Right atrium auricular region (tissue), 2 donors: ENCODE data around the gene PBRM1. TPM values are rescaled to one million over a fixed set of nuclear protein-coding genes. Genes with fewer than 3 reads are reported as not detected.

ENCODE experiments used
- DNase-seq: peaks from one replicate; pipeline ENCODE4 v3.0.0-alpha.2; 2019; ENCODE audit warnings: low spot score
- H3K27ac ChIP-seq, 2 donors: fragments of 200-600 bp; sonication (generic); 1 replicate in 1 of 2; 2 replicates in 1 of 2; pipeline ENCODE4 v1.5.1; 2016 to 2019
- H3K27me3 ChIP-seq, 2 donors: fragments of 200-600 bp; sonication (generic); one replicate each; pipeline versions ENCODE4 v1.5.1 to v1.6.0; 2017 to 2019
- H3K36me3 ChIP-seq: fragments of 200-600 bp; sonication (generic); one replicate; pipeline ENCODE4 v1.5.1; 2016
- H3K4me1 ChIP-seq, 2 donors: fragments of 200-600 bp; sonication (generic); one replicate each; pipeline versions ENCODE4 v1.5.1 to v1.6.0; 2017 to 2019
- H3K4me3 ChIP-seq, 2 donors: fragments of 200-600 bp; sonication (generic); 1 replicate in 1 of 2; 2 replicates in 1 of 2; pipeline ENCODE4 v1.5.1; 2017 to 2019; ENCODE audit warnings: mild to moderate bottlenecking in 1 of 2, moderate library complexity in 1 of 2
- H3K9me3 ChIP-seq, 2 donors: fragments of 200-600 bp; sonication (generic); one replicate each; pipeline ENCODE4 v1.5.1; 2019
- total RNA-seq, 2 donors: library from RNA; depleted of rRNA; stranded (reverse); fragments of >200 nt; gene quantifications; one replicate each; pipeline ENCODE4 v1.1.0, GENCODE V29; 2016
- TF ChIP-seq, protein P1 (sequence below), 2 donors: fragments of 200-600 bp; sonication (generic); IDR thresholded peaks; one replicate each; pipeline ENCODE4 v1.5.1; 2019; ENCODE audit warnings: antibody characterized with exemption in 2 of 2

The PBRM1 gene
- total RNA-seq, 2 donors from 2014 or later = 39.8 to 40.6 TPM

DNA sequence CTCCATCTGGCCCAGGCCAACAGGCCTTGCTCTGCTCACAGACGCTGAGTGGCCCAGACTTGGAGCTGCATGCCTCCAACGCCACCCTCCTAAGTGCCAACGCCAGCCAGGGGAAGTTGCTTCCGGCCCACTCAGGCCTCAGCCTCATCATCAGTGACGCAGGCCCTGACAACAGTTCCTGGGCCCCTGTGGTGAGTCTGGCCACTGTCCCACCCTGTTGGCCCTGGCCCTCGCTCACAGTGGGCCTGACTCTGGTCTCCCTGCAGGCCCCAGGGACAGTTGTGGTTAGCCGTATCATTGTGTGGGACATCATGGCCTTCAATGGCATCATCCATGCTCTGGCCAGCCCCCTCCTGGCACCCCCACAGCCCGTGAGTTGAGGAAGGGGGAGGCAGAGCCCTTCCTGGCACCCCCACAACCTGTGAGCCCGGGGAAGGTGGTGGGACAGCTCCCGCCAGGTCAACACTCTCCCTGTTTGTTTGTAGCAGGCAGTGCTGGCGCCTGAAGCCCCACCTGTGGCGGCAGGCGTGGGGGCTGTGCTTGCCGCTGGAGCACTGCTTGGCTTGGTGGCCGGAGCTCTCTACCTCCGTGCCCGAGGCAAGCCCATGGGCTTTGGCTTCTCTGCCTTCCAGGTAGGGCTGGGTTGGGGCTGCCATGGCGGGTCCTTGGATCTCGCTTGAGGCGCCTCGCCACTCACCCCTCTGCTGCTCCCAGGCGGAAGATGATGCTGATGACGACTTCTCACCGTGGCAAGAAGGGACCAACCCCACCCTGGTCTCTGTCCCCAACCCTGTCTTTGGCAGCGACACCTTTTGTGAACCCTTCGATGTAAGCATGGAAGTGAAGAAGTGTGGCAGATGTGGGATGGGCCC is 162.1 kb downstream of the PBRM1 start:
- Histone ChIP-seq H3K4me1 (peaks cover 0 to 44% of the 10 kb centered on the region in 2 donors), H3K9me3 (no peaks in the 10 kb centered on the region), H3K27ac (peak overlapping the region; percentile 74 to 83), H3K36me3 (peaks cover 43% of the 10 kb centered on the region), H3K27me3 (no peaks in the 10 kb centered on the region), H3K4me3 (no peak overlapping the region)
- TF ChIP-seq, protein P1, sequence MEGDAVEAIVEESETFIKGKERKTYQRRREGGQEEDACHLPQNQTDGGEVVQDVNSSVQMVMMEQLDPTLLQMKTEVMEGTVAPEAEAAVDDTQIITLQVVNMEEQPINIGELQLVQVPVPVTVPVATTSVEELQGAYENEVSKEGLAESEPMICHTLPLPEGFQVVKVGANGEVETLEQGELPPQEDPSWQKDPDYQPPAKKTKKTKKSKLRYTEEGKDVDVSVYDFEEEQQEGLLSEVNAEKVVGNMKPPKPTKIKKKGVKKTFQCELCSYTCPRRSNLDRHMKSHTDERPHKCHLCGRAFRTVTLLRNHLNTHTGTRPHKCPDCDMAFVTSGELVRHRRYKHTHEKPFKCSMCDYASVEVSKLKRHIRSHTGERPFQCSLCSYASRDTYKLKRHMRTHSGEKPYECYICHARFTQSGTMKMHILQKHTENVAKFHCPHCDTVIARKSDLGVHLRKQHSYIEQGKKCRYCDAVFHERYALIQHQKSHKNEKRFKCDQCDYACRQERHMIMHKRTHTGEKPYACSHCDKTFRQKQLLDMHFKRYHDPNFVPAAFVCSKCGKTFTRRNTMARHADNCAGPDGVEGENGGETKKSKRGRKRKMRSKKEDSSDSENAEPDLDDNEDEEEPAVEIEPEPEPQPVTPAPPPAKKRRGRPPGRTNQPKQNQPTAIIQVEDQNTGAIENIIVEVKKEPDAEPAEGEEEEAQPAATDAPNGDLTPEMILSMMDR (IDR thresholded peaks at IDR 0.05) = no peak
- DNase-seq = no peak

DNA sequence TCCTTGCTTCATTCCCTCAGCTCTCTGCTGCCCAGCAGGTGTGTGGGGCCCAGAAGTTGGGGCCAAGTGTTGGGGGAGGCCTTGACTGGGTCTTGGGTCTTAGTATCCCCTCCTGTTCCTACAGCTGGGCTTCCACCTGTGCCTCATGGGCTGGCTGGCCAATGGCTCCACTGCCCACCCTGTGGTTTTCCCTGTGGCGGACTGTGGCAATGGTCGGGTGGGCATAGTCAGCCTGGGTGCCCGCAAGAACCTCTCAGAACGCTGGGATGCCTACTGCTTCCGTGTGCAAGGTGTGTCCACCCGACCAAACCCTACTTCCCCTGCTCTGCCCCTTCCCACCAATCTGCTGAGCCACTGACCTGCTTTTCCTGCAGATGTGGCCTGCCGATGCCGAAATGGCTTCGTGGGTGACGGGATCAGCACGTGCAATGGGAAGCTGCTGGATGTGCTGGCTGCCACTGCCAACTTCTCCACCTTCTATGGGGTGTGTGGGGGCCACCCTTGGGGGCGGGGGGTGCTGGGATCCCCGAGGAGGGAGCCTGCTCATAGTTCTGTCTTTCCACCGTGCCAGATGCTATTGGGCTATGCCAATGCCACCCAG is 163.0 kb downstream of the PBRM1 start:
- TF ChIP-seq, protein P1 (IDR thresholded peaks at IDR 0.05) = no peak
- Histone ChIP-seq H3K9me3 (no peaks in the 10 kb centered on the region), H3K4me3 (no peak overlapping the region), H3K4me1 (peaks cover 0 to 41% of the 10 kb centered on the region in 2 donors), H3K36me3 (peaks cover 34% of the 10 kb centered on the region), H3K27ac (no peak overlapping the region), H3K27me3 (no peaks in the 10 kb centered on the region)
- DNase-seq = no peak

DNA sequence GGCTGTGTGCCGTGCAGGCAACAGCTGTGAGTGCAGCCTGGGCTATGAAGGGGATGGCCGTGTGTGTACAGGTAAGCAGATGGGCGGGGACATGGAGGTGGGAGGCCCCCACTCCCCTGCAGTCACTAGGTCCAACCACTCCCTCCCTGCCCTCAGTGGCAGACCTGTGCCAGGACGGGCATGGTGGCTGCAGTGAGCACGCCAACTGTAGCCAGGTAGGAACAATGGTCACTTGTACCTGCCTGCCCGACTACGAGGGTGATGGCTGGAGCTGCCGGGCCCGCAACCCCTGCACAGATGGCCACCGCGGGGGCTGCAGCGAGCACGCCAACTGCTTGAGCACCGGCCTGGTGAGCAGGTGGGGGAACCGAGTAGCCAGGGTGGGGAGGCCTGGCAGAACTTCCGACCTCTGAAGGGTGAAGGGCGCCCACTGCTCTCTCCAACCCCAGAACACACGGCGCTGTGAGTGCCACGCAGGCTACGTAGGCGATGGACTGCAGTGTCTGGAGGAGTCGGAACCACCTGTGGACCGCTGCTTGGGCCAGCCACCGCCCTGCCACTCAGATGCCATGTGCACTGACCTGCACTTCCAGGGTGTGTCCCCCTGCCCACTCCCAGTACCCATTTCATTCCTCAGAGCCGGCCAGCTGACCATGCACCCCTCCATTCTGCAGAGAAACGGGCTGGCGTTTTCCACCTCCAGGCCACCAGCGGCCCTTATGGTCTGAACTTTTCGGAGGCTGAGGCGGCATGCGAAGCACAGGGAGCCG is 163.6 kb downstream of the PBRM1 start:
- H3K9me3 ChIP-seq = no peaks in the 10 kb centered on the region
- no peak overlapping the region for H3K27ac ChIP-seq
- peaks cover 0 to 38% of the 10 kb centered on the region in 2 donors for H3K4me1 ChIP-seq
- H3K36me3 ChIP-seq = peaks cover 28% of the 10 kb centered on the region
- H3K27me3 ChIP-seq = no peaks in the 10 kb centered on the region
- no peak for DNase-seq
- TF ChIP-seq, protein P1 (IDR thresholded peaks at IDR 0.05) = no peak
- H3K4me3 ChIP-seq = no peak overlapping the region

DNA sequence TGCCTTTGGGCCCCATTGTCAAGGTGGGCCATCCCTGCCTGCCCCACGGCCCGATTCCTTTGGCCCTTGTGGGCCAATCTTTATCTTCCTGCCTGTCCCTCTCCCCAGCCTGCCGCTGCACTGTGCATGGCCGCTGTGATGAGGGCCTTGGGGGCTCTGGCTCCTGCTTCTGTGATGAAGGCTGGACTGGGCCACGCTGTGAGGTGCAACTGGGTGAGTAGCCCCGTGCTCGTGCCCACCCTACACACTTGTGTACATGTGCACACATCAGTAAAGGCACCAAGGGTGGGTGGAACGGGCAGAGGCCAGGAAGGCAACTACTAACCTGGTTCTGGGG is 164.3 kb downstream of the PBRM1 start:
- peaks cover 0 to 32% of the 10 kb centered on the region in 2 donors for H3K4me1 ChIP-seq
- no peak overlapping the region for H3K4me3 ChIP-seq
- no peak overlapping the region for H3K27ac ChIP-seq
- H3K36me3 ChIP-seq = peaks cover 22% of the 10 kb centered on the region
- no peaks in the 10 kb centered on the region for H3K9me3 ChIP-seq
- TF ChIP-seq, protein P1 (IDR thresholded peaks at IDR 0.05) = no peak
- no peak for DNase-seq
- H3K27me3 ChIP-seq = no peaks in the 10 kb centered on the region

DNA sequence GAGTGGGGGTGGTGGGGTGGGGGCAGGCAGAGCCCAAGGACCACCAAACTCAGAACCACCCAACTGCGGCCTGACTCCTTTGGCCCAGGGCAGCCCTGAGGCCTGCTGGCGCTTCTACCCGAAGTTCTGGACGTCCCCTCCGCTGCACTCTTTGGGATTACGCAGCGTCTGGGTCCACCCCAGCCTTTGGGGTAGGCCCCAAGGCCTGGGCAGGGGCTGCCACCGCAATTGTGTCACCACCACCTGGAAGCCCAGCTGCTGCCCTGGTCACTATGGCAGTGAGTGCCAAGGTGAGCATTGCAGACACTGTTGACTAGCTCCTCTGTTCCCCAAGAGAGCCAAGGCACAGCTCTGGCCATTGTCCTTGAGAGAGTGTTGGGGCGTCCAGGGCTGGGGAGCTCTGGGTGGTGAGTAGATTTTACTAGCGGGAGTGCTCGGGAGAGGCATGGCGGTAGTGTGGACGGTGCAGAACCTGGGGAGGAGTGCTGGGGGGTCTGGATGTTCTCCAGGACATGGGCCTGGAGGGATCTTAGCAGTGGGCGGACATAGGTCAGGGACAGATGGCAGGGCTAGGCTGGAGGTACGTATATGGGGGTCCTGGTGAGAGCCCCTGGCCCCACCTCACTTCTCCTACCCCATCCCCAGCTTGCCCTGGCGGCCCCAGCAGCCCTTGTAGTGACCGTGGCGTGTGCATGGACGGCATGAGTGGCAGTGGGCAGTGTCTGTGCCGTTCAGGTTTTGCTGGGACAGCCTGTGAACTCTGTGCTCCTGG is 164.8 kb downstream of the PBRM1 start:
- Histone ChIP-seq H3K27me3 (no peaks in the 10 kb centered on the region), H3K27ac (no peak overlapping the region), H3K4me1 (peaks cover 0 to 27% of the 10 kb centered on the region in 2 donors), H3K4me3 (no peak overlapping the region), H3K9me3 (no peaks in the 10 kb centered on the region), H3K36me3 (peaks cover 18% of the 10 kb centered on the region)
- TF ChIP-seq, protein P1 (IDR thresholded peaks at IDR 0.05) = no peak
- no peak for DNase-seq
